HG03442 (cell line): Measurements from ENCODE around the gene AGAP1.

Source experiments
- ATAC-seq: cut with Tn5 transposase; IDR thresholded peaks from one replicate; pipeline ENCODE4 v1.9.1; 2021; ENCODE audit warnings: mild to moderate bottlenecking, moderate library complexity; ENCODE audit not compliant: unreplicated experiment

AGAP1 gene

GRCh38 chr2:235546151-235546435 lies 52.2 kb downstream of the AGAP1 start:
- no peak for ATAC-seq

- no peak for ATAC-seq
Observed at GRCh38 chr2:235546436-235546835, 52.6 kb downstream of the AGAP1 start.

GRCh38 chr2:235549735-235550377 lies 56.0 kb downstream of the AGAP1 start:
- ATAC-seq, result no peak

DNA sequence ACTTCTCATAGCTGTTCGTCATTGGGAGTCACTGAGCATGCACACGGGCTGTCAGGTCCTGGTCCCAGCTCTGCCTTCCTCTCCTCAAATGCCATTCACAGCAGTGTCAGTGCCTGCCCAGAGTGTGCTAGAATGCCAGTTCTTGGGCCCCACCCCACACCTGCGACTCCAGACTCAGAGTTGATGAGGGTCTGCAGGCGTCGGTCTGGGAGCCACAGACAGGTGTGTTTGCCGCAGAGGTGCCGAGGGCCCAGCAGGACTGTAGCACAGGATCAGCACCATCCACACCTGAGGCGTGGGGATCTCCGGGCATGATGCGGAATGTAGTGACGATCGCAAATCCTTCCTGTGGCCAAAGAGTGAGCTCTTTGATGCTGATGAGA lies 56.5 kb downstream of the AGAP1 start:
- no peak for ATAC-seq

GRCh38 chr2:235550946-235551345 lies 57.1 kb downstream of the AGAP1 start:
- ATAC-seq, result no peak

GRCh38 chr2:235551965-235552364 lies 58.1 kb downstream of the AGAP1 start:
- ATAC-seq, result no peak

GRCh38 chr2:235552671-235553070 lies 58.8 kb downstream of the AGAP1 start:
- no peak for ATAC-seq

DNA sequence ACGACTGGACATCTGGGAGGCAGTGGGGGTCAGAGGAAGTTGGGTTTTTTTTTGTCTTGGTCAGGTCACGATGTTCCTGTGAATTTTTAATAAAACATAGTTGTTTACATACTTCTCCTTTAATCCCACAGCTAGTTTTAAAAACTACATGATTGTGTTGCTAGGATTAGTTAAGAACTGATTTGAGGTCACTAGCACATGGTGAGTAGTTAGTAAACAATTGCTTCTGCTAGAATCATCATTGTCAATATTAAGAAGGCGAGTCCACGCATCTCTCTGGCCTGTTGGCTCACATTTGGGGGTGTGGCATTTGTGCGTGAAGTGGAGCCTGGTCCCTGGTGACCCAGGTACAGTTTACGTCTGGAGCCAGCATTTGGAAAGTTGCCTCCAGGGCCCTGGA lies 59.4 kb downstream of the AGAP1 start:
- ATAC-seq, result no peak

- no peak for ATAC-seq
Observed at GRCh38 chr2:235553696-235554100, 59.9 kb downstream of the AGAP1 start.

GRCh38 chr2:235554385-235554784 lies 60.5 kb downstream of the AGAP1 start:
- ATAC-seq, result no peak

- ATAC-seq, result no peak
Observed at GRCh38 chr2:235554936-235555335, 61.1 kb downstream of the AGAP1 start.

DNA sequence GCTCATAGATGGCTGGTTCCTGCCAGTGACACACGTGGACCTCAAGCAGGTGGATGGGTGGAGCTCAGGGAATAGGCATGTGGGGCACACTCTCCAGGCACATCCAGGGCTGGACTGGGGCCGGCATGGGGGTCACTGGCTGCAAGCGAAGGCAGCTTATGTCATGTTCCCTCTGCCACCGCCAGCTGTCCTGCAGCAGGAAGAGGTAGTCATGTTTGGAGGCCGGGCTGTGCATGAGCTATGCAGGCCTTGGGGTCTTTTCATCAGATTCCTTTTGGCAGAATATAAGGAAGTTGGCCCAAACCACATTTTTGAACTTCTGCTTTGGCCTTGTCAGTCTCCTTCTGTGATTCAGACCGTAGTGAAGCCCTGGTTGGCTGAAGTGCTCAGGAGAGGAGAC lies 61.5 kb downstream of the AGAP1 start:
- no peak for ATAC-seq

GRCh38 chr2:235556086-235556485 lies 62.2 kb downstream of the AGAP1 start:
- no peak for ATAC-seq

DNA sequence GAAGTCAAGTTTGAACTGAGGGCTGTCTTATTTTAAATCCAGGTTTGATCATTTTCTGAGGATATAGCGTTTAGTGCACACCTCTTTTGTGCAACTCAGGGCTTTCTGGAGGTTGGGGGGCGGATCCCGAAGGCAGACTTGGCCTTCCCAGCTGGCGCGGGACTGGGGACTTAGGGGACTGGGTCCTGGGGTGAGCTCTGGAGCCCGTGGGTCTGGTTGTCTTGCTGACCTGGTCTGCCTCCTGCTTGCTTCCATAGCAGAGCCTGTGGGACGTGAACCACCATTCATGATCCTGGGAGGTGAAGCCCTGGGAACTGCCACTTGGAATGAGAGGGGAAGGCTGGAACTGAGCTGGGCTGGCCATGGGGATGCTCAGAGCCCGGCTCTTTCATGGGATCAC lies 63.1 kb downstream of the AGAP1 start:
- ATAC-seq, result no peak

DNA sequence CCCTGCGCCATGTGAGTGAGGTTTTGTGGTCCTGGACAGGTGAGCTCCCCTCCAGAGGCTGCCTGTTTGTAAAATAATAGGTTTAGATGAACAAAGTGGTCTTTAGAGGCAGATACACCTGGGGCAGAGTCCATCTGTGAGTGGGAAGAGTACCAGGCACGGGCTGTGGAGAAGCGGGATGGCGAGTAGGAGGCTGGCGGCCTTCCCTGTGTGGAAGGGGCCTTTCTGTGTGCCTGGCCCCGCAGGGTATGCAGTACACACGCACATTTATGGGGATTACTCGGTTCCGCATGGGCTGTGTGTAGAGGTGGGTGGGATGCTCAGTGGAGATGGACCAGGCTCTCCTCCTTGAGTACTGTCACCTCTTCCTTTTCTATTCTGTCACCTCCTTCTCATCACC lies 64.1 kb downstream of the AGAP1 start:
- no peak for ATAC-seq

DNA sequence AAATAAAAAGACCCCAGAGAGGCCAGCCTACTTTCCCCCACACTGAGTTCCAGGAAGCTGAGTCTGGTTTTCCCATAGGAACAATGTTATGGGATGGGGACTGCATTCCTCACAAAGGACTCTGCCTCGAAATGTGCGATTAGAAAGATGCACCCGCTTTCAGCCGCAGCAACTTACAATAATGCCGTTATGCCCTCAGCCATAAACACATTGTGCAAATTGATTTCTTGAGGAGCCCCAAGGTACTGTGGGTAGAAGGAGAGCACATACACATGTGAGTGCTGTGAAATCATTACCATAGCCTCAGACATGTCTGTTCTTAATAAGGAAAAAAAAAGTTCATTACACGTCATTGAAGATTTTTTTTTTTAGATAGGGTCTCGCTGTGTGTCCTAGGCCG lies 64.7 kb downstream of the AGAP1 start:
- ATAC-seq, result no peak

DNA sequence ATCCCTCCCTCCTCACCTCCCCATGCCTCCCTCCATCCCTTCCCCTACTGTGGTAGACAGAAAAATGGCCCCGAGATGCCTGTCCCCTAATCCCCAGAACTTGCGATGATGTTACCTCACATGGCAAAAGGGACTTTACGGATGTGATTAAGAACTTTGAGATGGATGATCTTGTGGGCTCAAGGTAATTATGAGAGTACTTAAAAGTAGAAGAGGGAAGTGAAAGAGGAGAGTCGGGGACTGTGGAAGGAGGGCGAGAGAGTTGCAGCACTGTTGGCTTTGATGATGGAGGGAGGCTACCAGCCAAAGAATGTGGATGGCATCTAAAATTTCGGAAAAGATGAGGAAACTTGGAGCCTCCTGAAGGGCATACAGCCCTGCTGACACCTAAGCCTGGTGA lies 66.5 kb downstream of the AGAP1 start:
- ATAC-seq, result no peak

DNA sequence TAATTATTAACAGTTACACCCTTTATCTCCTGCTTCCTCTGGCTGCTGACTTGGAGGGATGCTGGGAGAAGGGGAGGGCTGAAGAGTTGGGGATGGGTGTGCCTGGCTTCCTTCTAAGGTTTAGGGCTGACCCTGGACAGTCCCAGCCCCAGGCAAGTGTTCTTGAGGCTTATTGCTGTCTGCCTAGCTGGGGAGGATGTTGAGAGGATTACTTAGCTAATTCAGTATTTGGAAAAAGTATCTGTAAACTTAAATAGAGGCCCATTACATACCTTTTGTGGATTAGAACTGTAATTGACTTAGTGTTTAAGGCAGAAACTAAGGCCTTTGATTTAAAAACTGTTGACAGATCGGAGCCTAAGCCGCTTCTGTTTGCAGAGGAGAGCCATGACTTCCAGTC lies 67.6 kb downstream of the AGAP1 start:
- ATAC-seq, result no peak

DNA sequence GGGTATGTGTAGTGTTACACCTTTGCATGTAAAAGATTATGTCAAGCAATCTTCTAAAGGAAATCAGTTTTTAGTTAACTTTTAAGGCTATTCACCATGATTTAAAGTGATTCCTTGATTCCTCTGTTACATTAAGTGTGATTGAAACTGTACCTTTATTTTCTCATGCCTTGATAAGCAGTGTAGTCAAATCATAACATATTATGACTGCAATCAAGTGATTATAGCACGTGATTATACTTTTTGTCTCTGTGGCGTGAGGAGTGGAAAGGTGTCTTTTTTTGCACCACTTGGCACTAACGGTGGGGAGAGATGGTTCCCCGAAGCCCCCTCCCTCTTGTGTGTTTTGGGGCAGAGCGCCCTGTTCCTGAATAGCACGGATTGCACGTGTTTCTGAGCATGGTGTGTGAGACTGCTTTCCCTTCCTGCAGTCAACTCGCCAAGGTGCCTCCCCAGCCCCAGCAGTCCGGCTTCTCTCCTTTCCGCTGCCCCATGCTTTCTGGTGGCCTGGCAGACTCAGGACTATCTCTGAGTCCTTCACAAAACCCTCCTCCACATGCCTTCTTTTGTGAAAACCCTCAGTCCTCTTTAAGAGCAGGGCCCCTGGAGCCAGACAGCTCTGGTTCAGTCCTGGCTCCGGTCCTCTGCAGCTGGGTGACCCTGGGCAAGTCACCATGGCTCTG lies 68.4 kb downstream of the AGAP1 start:
- ATAC-seq, result no peak

DNA sequence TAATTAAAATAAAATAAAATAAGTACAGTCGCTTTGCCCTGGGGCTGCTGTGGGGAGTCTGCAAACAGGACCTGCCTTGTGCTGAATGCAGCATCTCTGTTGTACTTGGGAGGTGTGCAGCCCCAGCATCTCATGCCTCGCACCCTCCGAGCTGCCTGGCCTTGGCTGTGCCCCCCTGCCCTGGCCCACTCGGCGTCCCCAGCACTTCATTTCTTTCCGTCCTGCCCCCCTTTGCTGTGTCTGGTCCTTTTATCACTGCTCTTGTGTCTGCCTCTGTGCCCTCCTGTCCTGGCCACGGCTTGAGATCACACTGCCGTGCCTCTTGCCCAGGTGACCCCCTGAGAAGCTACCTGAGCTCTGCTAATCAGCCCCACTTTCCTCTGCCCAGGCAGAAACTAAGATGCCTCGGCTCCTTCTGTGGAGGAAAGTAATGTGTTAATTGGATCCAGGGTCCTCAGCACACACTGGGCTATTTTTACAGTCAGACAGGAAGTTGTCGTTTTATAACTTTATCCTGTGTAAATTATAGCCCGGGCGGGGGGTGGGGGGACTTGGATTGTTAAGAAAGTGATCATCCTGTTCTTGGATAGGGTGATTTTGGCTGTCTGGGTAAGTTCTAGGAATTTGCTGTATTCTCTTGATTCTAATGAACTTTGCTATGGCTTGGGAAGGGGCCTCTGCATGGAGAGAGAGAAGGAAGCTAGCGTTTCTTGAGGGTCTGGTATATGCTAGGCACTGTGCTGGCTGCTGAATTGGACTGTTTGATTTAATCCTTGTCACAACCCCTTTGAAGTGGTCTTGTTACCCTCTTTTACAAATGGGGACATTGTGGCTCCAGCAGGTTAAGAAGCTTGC lies 69.4 kb downstream of the AGAP1 start:
- no peak for ATAC-seq

GRCh38 chr2:235564066-235564465 lies 70.2 kb downstream of the AGAP1 start:
- no peak for ATAC-seq

DNA sequence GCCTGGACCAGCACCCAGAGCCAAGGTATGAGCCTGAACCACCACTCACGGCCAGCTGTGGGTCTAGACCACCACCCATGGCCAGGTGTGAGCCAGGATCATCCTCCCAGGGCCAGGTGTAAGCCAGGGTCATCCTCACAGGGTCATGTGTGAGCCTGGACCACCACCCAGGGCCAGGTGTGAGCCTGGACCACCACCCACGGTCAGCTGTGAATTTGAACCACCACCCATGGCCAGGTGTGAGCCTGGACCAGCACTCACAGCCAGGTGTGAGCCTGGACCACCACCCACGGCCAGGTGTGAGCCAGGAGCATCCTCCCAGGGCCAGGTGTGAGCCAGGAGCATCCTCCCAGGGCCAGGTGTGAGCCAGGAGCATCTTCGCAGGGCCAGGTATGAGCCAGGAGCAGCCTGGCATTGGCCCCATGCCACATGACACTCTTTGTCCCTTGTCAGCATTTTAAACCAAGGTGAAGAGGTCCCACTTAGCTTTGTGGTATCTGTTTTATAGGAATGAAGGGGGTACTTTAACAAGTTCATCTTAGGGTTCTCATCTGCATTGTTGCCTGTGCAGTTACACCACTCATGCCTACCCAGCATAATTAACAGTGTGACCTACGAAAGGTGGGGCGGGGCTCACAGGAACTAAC lies 71.2 kb downstream of the AGAP1 start:
- ATAC-seq, result no peak
